BLaER1 treated with 17β-estradiol and CSF1 and Interleukin-3, amounts not matched to agents 10 nM and 100 nM (cell line): Measurements from ENCODE around the gene PTK7.
A peak's percentile ranks its signal among the peaks of the same experiment; 100 is the strongest.
"Not testable (repeated sequence)": the region's sequence is repeated elsewhere in the genome, so short reads cannot be mapped to it uniquely, and the experiment has no call there.

Experiments
- H3K27ac ChIP-seq, 11 experiments: shearing (Covaris generic); formaldehyde crosslinking; 2 replicates each; pipeline ENCODE4 v1.8.1; 2022
- H3K27me3 ChIP-seq, 11 experiments: shearing (Covaris generic); formaldehyde crosslinking; 2 replicates each; pipeline ENCODE4 v1.8.1; 2022
- H3K36me3 ChIP-seq, 11 experiments: shearing (Covaris generic); formaldehyde crosslinking; 2 replicates each; pipeline ENCODE4 v1.8.1; 2022
- H3K4me1 ChIP-seq, 10 experiments: shearing (Covaris generic); formaldehyde crosslinking; 2 replicates each; pipeline ENCODE4 v1.8.1; 2022
- H3K4me2 ChIP-seq, 11 experiments: shearing (Covaris generic); formaldehyde crosslinking; 2 replicates each; pipeline ENCODE4 v1.8.1; 2022
- H3K4me3 ChIP-seq, 10 experiments: shearing (Covaris generic); formaldehyde crosslinking; 2 replicates each; pipeline ENCODE4 v1.8.1; 2022
- H3K9ac ChIP-seq, 11 experiments: shearing (Covaris generic); formaldehyde crosslinking; 2 replicates each; pipeline ENCODE4 v1.8.1; 2022
- H3K9me3 ChIP-seq, 11 experiments: shearing (Covaris generic); formaldehyde crosslinking; replicated peaks in 1 of 11; 2 replicates each; pipeline ENCODE4 v1.8.1; 2022
- H4K20me1 ChIP-seq, 11 experiments: shearing (Covaris generic); formaldehyde crosslinking; 2 replicates each; pipeline ENCODE4 v1.8.1; 2022
- Cebpa-rat ChIP-seq, 11 experiments: shearing (Covaris generic); IDR thresholded peaks; 2 replicates each; pipeline ENCODE4 v1.8.1; 2022

The PTK7 gene

DNA sequence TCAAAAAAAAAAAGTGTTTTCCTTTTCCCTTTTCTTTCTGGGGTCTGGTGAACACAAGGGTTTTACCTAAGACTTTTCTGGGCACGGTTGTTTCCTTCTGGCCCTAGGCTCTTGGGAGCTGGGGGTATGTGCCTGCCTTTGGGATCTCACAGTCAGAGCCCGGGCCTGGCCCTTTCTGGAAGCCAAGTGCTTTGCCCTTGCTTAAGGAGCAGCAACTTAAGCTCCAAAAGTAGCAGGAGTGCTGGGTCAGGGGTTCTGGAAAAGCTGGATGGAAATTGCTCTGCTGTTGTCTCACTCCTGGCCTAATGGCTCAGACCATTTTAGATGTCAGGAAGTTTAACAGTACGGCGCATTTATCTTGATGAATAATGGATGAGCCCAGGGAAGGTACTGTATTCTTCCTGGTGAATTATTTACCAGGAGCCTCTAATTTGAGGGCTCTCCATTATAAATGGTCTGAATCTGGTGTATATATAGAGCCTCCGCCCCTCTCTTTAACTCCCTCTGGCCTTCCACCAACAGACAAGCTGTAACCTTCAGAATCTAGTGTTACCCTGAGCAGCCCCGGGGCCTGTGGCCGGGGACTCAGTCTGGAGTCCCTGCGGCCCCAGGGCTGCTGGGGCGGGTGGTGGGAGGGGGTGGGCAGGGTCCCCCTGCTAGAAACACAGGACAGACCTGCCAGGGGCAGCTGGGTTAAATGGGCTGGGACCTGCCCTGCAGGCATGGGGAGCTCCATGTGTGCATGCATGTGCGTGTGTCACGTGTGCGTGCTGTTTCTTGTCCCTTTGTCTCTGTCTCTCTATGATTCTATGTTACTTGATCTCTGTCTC, 37.5 kb downstream of the PTK7 start:
- Histone ChIP-seq H3K9ac (peak overlapping the region in 10 of 11 experiments; percentile 48 to 77 (median 68); a peak in 19 of 22 replicates), H4K20me1 (peaks cover 0 to 29% (median 0%) of the 10 kb centered on the region in 11 experiments; a peak in 4 of 22 replicates), H3K4me1 (peaks cover 39 to 67% (median 56%) of the 10 kb centered on the region in 10 experiments), H3K9me3 (no peaks in the 10 kb centered on the region), H3K4me2 (peak overlapping the region; percentile 20 to 81 (median 63); a peak in 19 of 22 replicates), H3K36me3 (no peaks in the 10 kb centered on the region), H3K4me3 (no peak overlapping the region), H3K27ac (peak overlapping the region in 10 of 11 experiments; percentile 55 to 90 (median 84); a peak in 19 of 22 replicates), H3K27me3 (no peaks in the 10 kb centered on the region)
- TF ChIP-seq Cebpa-rat (IDR thresholded peaks at IDR 0.05) = no peak

DNA sequence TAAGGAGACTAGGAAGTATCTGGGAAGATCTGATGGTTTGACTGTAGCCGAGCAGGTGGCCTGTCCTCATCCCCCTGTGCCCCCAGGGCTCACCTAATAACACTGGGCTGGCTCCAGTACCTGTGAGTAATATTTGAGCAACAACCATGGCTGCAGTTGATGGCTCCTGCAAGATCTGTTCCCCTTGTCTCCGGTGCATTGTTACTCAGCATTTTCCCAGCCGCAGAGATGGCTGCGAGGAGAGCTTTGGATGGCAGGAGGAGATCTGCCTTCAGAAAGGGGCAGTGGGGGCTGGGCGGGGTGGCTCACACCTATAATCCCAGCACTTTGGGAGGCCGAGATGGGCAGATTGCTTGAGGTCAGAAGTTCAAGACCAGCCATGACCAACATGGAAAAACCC, 39.3 kb downstream of the PTK7 start:
- Histone ChIP-seq H3K27ac (peak overlapping the region in 9 of 11 experiments; percentile 70 to 90 (median 84); a peak in 19 of 22 replicates), H3K9me3 (no peaks in the 10 kb centered on the region), H3K4me1 (peaks cover 40 to 79% (median 60%) of the 10 kb centered on the region in 10 experiments), H3K9ac (peak overlapping the region in 8 of 11 experiments; percentile 51 to 68 (median 64); a peak in 10 of 22 replicates), H3K27me3 (no peaks in the 10 kb centered on the region), H3K36me3 (no peaks in the 10 kb centered on the region), H3K4me2 (peak overlapping the region; percentile 61 to 94 (median 78); a peak in 21 of 22 replicates), H4K20me1 (peaks cover 0 to 37% (median 3%) of the 10 kb centered on the region in 11 experiments; a peak in 11 of 22 replicates), H3K4me3 (no peak overlapping the region)
- no peak for TF ChIP-seq Cebpa-rat (IDR thresholded peaks at IDR 0.05)

DNA sequence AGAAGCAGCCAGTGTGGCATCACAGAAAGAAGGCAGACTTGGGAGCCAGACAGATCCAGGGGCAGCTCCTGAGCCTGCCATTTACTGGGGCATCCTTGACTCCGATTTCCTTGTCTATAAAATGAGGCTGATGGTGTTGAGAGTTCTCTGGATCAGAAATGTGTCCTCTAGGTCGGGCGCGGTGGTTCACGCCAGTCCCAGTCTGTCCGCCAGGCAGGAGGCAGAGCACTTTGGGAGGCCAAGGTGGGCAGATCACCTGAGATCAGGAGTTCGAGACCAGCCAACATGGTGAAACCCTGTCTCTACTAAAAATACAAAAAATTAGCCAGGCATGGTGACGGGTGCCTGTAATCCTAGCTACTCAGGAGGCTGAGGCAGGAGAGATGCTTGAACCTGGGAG, 41.4 kb downstream of the PTK7 start:
- peak overlapping the region in 3 of 11 experiments; percentile 60 to 68 (median 64); a peak in 3 of 22 replicates for H3K9ac ChIP-seq
- not testable (repeated sequence) for H3K36me3 ChIP-seq, H3K4me3 ChIP-seq, H3K27me3 ChIP-seq, H3K9me3 ChIP-seq
- peaks cover 54 to 89% (median 72%) of the 10 kb centered on the region in 10 experiments for H3K4me1 ChIP-seq
- H3K27ac ChIP-seq = peak overlapping the region in 8 of 11 experiments; percentile 78 to 90 (median 84); a peak in 17 of 22 replicates
- peak overlapping the region in 8 of 11 experiments; percentile 5 to 94 (median 80); a peak in 10 of 22 replicates for H3K4me2 ChIP-seq
- H4K20me1 ChIP-seq = peaks cover 0 to 45% (median 16%) of the 10 kb centered on the region in 11 experiments; a peak in 13 of 22 replicates

DNA sequence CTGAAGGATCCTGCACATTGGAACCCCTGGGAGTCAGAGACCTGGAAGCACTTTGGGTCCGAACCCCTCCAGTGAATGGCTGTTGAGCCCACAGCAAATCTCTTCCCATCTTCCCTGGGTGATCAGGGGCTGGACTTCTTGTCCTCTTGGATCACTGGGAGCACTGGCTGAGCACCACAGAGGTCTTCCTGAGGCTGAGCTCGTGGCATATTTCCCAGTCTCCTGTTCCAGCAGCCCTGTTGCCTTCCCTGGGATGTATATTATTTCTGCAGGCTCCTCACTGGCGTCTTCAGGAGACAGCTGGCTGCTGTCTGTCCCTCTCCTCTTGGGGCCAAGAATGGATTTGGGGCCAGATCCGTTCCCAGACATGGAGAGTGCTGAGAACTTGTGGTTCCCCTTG, 43.4 kb downstream of the PTK7 start:
- Histone ChIP-seq H3K4me3 (no peak overlapping the region), H3K36me3 (no peaks in the 10 kb centered on the region), H4K20me1 (peaks cover 0 to 61% (median 21%) of the 10 kb centered on the region in 11 experiments; a peak in 14 of 22 replicates), H3K27me3 (no peaks in the 10 kb centered on the region), H3K4me2 (no peak overlapping the region; a peak in 1 of 22 replicates), H3K9me3 (no peaks in the 10 kb centered on the region), H3K4me1 (peaks cover 49 to 77% (median 59%) of the 10 kb centered on the region in 10 experiments), H3K9ac (no peak overlapping the region), H3K27ac (peak overlapping the region in 3 of 11 experiments; percentile 18 to 48 (median 29); a peak in 3 of 22 replicates)
- no peak for TF ChIP-seq Cebpa-rat (IDR thresholded peaks at IDR 0.05)

DNA sequence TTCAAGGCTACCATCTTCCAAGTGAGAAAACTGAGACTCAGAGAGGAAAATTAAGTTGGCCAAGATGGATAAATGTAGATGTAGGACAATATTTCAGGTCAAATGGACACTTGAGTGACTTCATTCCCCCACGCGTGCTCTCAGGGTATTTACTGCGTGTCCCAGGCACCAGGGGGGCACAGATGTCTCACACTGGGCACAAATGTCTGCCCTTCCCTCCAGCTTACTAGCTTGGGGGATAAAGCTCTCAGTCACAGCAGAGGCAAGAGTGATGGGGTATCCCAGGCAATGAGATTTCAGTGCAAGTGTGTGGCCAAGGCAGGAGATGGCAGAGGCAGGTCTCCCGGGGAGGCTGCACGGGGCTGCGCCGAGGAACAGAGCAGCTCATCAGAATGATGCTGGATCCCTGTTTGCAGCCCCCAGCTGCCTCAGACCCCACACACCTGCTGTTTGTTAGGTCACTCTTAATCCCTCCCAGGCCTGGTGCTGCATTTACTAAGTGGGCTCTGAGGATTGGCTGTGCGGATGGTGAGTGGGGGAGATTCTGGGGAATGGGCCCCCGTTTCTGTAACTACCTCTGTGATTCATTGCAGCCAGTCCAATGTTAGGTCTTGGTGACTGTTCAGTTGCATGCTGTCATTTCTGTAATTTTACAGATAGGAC, 44.1 kb downstream of the PTK7 start:
- Histone ChIP-seq H3K9ac (peak overlapping the region in 3 of 11 experiments; percentile 53 to 61 (median 57); a peak in 2 of 22 replicates), H3K27ac (peak overlapping the region in 7 of 11 experiments; percentile 23 to 67 (median 51); a peak in 9 of 22 replicates)

DNA sequence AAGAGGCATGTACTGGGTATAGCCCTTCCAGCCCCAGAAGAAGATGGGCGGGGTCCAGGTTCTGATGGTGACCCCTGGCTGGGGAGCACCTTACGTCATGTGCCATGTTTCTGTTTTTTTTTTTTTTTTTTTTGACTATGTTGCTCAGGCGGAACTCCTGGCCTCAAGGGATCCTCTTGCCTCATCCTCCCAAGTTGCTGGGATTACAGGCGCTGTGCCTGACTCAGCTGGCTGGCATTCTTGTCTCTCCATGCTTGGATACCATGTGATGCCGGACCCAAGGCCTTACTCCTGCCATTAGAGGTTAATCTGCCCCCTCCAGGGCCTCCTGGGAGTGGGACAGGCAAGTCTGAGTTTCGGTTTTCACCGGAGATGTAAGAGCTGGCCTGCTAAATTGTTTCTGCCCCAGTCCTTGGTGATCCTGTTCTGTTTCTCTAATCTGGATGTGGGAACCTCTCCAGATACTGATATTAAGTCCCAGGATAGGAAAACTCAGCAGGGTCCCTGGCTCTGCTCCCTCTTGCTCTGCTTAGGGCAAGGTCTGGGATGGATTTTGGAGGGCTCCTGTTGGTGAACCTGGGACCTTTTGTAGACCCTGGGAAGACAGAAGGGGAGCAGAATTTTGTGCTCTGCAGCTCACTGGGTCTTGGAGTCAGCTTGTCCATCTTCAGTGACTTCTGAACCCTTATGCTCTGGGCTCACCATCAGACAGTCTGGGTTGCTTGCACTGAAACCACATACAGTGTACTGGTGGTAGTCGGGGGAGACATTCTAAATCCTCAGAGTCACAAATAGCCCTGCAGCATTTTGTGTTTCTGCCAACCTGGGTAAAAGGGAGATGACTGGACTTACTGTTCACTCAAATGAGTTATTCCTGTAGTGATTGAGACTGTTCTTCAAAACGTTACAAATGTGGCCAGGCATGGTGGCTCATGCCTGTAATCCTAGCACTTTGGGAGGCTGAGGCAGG, 45.1 kb downstream of the PTK7 start:
- peaks cover 0 to 79% (median 36%) of the 10 kb centered on the region in 11 experiments; a peak in 15 of 22 replicates for H4K20me1 ChIP-seq

More for the DNA sequence above, 44.1 kb downstream of the PTK7 start:
- Histone ChIP-seq H3K9me3 (no peaks in the 10 kb centered on the region), H3K36me3 (no peaks in the 10 kb centered on the region), H4K20me1 (peaks cover 0 to 69% (median 26%) of the 10 kb centered on the region in 11 experiments; a peak in 15 of 22 replicates), H3K4me2 (peak overlapping the region; percentile 55 to 85 (median 73); a peak in 21 of 22 replicates), H3K27me3 (no peaks in the 10 kb centered on the region), H3K4me3 (no peak overlapping the region), H3K4me1 (peaks cover 43 to 77% (median 60%) of the 10 kb centered on the region in 10 experiments)
- no peak for TF ChIP-seq Cebpa-rat (IDR thresholded peaks at IDR 0.05)

DNA sequence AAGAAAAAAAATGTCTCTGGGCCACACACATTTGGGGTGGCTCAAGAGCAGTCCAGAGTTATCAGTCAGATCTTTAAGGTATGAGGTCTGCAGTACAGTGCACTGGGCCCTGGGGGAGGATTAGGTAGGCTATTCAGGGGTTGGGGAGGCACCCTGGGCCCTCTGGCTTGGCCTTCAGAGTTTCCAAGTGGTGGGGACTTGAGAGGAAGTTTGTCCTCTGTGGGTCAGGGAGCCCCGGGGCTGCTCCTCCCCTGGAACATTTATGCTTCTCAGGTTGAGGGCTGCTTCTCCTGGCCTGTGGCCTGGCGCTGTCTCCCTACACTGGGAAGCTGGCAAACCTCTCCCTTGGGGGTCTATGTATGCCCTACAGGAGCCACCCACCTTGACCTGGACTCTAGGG, 46.0 kb downstream of the PTK7 start:
- peaks cover 0 to 88% (median 45%) of the 10 kb centered on the region in 11 experiments; a peak in 15 of 22 replicates for H4K20me1 ChIP-seq
- H3K36me3 ChIP-seq = no peaks in the 10 kb centered on the region
- H3K9me3 ChIP-seq = no peaks in the 10 kb centered on the region
- peaks cover 35 to 76% (median 57%) of the 10 kb centered on the region in 10 experiments for H3K4me1 ChIP-seq
- H3K9ac ChIP-seq = peak overlapping the region in 1 of 11 experiments; percentile 53; a peak in 2 of 22 replicates
- H3K4me3 ChIP-seq = no peak overlapping the region
- peak overlapping the region in 6 of 11 experiments; percentile 6 to 63 (median 49); a peak in 4 of 22 replicates for H3K27ac ChIP-seq
- peak overlapping the region in 3 of 11 experiments; percentile 1 to 85 (median 81); a peak in 2 of 22 replicates for H3K4me2 ChIP-seq
- TF ChIP-seq Cebpa-rat (IDR thresholded peaks at IDR 0.05) = no peak
- no peaks in the 10 kb centered on the region for H3K27me3 ChIP-seq

More for the DNA sequence above, 45.1 kb downstream of the PTK7 start:
- Histone ChIP-seq H3K27ac (peak overlapping the region in 10 of 11 experiments; percentile 32 to 67 (median 50); a peak in 20 of 22 replicates), H3K4me3 (peak overlapping the region in 1 of 10 experiments; percentile 28; a peak in 1 of 20 replicates), H3K9me3 (no peaks in the 10 kb centered on the region), H3K4me2 (peak overlapping the region; percentile 55 to 85 (median 73)), H3K27me3 (no peaks in the 10 kb centered on the region), H3K9ac (peak overlapping the region; percentile 6 to 65 (median 37); a peak in 18 of 22 replicates), H3K36me3 (no peaks in the 10 kb centered on the region), H3K4me1 (peaks cover 41 to 77% (median 58%) of the 10 kb centered on the region in 10 experiments)
- no peak for TF ChIP-seq Cebpa-rat (IDR thresholded peaks at IDR 0.05)
